ENCODE results near the gene H2BK1.

- TF ChIP-seq CTCF (IDR thresholded peaks at IDR 0.05): no peak
- no peak for TF ChIP-seq POLR2AphosphoS5 (IDR thresholded peaks at IDR 0.05; ENCODE audit: insufficient read depth in 1 of 2, low read depth in 1 of 2)
- no peak for TF ChIP-seq POLR2A (IDR thresholded peaks at IDR 0.05)
Observed at GRCh38 chr7:151205730-151206129, 4.6 kb downstream of the H2BK1 start.

Data from vagina (tissue), 2 donors.